Activated T-cell treated with anti-CD3 and anti-CD28 coated beads for 48 hours (primary cell): Measurements from ENCODE around the gene LNX1.
"Not testable (repeated sequence)": the region's sequence is repeated elsewhere in the genome, so short reads cannot be mapped to it uniquely, and the experiment has no call there.

Experiments
- DNase-seq: peaks from one replicate; pipeline ENCODE4 v3.0.0-alpha.2; 2020; ENCODE audit warnings: low read depth

The LNX1 gene

DNA sequence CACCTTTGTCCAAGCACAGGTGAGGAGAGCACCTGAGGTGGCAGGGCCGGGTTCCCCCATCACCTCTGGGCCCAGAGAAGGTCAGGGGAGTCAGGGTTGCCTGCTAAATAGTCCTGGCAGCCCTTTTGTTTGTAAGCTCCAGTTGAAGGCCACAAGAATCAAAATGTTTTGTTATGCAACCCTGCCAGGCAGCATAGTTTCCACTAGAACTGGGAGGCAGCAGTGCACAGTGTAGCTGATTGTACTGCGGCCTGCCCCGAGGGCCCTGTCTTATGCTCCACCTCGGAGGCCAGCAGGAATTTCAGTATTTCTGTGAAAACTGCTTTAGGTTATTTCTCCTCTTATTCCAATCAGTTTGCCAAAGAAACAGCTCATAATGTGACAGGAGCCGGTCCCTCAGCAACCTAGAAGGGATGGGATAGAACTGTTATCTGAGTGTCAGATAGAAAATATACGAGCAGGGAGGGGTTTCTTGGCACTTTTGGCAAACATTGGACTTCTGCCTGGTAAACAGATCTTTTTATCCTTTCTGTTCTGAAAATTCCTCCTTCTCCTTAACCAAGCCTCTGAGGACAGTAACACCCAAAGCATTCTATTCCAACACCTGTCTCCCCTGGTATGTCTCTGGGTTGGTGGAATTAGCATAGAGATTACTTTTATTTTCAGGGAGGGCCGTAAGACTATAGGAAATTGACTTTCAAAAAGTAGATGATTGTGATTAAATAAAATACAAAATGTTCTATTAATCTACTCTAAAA lies 93.6 kb downstream of the LNX1 start:
- DNase-seq = no peak

DNA sequence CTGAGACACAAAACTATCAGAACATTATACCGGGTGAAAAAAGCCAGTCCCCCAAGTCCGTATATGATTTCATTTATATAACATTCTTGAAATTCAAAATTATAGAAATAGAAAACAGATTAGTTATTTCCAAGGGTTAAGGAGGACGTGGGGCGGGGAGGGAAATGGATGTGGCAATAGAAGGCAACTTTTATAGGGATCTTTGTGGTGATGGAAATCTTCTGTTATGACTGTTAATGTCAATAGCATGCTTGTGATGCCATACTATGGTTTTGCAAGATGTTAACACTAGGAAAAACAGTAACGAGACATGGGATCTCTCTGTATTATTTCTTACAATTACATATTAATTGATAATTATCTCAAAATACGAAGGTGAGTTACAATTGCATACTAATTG lies 96.4 kb downstream of the LNX1 start:
- no peak for DNase-seq

DNA sequence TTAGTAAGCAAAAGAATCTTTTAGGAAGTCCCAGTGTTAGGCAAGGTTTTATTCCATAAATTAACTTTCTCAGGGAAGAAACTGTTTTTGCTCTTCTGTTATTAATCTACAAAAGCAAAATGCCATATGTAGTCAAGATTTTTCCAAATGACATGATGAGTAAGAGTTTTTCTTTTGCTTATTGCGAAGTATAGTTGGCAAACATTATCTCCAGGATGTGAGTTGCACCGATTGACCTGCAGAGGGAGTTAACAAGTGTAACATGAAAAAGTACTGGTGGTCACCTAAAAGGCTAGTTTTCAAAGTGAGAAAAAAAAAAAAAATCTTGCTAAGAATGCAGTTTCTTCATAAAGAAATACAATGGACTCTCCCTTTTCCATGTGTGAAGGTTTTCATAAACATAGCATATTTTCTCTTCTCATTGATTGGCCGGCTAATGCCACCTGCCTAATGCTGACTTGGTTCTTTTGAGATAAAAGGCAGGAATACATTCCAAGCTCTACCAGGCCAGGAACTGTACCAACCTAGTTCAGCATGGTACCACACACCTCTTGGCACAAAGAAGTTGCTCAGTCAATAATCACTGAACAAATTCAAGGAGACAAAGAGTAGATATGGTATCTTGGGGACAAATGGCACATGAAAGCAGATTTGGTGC lies 100.2 kb downstream of the LNX1 start:
- DNase-seq = no peak

DNA sequence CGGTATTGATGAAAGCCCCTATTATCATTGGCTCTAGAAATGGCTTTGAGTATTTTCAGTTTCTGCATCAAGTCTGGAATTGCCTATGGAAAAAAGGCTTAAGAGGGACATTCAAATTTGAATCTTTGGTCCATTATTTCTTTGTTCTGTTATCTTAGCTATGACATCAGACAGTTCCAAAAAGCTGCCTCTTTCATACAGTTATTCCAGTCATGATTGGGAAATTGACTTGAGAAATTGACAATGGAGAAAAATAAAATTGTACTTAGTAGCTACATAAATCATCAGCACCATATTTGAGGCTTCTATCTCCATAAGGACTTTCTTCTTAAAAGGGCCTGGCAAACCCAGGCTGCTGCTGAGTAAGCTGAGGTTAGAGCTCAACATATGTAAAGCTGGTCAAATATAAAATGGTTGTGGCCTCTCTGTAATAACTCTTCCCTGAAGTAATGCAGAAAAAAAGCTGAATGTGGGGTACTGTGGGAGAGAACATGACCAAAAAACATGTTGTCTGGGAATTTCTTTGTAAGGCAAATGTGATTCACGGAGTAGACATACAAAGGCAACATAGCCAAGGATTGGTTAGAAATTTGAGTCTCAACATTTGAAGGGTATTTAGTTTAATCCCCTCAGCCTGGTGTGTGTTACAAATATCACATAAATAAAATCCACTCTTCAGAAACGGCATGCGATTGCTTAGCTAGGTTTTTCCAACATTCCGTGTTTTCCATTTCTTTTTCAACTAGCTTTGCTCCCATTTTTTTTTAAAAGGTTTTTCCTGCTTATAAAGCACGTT lies 100.9 kb downstream of the LNX1 start:
- DNase-seq = no peak

DNA sequence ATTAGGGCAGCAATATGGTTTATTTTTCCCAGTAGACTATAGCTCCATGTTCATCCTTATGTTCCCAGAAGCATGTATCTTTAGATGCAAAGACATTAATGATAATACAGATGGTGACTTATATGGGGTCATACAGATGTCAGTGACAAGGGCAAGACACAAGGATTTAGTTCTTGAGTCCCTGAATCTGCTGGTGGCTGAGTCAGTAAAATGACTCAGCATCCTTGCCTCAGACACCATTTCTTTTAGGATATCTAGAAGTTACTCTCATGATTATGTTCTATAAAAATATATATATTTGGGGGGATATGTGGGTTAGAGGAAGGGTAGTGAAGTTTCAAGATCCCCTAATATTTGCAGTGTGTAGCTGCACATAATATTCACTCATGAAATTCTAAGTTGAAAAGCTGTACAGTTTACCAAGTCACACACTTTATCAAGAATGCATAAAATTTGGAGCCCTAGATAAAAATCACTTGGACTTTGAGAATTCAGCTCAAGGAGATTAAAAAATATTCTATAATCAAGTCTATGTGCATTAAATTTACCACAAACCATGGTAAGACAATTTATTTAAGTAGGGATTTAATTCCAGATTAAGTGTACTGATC lies 101.9 kb downstream of the LNX1 start:
- no peak for DNase-seq

DNA sequence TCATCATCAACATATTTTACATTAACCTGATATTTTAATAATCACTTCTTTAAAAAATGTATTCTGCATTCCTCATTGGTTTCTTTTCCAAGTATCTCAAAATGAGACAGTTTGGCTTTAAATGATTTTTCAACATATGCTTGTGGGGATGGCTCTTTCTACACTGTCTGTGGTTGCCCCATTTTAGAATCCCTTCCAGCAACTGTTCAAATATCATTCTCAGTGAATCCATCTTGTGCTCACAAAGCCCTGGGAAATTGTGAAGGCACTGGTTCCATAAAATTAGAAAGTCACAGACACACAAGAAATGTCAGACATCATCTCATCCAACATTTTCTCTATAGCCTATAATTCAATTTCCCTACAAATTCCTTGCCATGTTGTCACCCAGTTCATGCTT lies 103.5 kb downstream of the LNX1 start:
- no peak for DNase-seq

DNA sequence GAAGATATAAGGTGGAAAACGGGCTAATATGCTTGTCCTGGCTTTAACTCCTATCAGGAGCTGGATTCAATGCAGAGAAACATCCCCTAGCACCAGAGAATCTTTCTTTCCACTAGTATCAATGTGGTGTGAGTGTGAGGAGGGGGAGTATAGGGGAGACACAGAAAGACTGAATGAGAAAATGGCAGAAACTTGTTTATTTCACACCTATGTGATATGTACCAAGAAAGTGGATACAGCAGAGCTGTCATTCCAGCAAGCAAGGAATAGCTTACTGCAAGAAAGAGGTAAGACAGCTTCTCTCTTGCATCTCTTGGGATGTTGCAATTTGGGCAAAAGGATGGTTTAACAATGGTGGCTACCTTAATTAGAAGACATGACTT lies 105.6 kb downstream of the LNX1 start:
- no peak for DNase-seq

DNA sequence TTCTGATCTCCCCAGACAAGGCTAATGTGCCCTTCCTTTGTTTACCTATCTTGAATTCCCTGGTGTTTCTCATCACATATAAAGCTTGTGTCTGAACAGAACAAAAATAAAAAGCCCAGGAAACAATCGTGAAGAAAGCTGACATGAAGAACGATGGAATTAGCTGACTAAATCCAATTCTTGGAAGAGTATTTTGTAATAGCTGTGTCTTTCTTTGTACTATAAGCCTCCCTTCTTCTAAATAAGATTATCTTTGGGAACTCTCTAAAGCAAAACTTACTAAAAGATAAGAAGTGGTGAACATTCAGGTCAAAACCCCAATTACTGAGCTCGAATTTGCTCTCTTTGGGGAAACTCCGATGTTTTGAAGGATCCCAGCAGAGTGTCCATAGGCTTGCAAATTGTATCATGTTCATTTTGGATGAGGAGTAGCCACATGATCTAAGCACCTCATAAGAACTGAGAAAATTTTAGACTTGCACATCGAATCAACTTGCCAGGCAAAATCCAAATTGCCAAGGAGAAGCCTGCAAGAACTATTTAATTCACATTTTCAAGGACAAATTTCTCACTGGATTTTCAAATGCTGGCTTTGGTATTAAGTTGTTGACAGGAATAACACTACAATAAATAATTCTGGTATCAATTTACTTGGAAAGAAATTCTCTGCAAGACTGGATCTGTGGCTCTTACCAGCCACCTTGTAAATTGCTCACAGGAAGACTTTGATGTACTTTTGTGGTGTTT lies 106.2 kb downstream of the LNX1 start:
- no peak for DNase-seq

DNA sequence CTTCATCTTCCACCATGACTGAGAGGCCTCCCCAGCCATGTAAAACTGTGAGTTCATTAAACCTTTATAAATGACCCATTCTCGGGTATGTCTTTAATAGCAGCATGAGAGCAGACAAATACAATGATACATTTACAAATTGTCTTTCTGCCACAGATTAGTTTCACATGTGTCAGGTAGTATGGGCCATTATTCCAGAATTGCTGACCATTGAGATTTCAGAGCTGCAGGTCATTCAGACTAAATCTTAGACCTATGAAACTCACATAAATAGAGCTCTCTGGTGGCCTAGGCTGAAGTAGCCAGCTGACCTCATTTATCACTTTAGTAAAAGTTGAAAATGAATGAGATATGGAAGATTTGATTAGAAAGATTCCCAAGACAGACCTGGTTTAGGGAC lies 108.0 kb downstream of the LNX1 start:
- DNase-seq = no peak

DNA sequence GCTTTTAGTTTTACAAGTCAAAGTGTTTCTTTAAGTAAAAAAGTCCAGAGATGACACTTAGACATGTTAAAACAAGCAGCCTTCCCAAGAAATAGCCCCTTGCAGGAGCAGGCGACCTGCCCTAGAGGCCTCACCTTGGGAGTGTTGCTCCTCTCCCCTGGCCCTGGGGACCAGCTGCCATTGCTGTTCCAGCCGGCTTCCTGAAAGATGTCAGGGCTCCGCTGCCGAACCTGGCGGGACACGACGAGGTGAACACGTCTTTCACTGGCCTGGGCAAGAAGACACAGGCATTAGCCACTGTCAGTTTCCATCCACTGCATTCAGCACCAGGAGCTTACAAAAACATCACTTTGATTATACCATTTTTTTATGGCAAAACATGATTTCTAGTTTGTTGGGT lies 109.7 kb downstream of the LNX1 start:
- DNase-seq = no peak

DNA sequence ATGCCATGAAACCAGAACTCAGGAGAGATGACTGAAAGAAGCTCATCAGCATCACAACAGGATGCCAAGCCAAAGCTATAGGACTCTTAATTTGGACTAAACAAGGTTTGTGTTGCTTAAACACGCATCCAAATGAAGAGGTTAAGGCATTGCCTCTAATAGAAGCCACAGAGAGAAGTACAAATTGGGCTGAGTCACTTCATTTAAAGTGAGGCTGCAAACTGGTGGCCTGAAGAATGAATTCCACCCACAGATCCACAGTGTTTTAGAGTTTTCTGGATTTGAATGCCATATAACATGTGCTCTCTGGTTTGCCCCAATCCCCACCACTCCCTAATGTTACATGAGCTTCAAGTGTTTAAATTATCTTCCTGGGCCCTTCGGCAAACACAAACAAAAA lies 110.4 kb downstream of the LNX1 start:
- DNase-seq = no peak

DNA sequence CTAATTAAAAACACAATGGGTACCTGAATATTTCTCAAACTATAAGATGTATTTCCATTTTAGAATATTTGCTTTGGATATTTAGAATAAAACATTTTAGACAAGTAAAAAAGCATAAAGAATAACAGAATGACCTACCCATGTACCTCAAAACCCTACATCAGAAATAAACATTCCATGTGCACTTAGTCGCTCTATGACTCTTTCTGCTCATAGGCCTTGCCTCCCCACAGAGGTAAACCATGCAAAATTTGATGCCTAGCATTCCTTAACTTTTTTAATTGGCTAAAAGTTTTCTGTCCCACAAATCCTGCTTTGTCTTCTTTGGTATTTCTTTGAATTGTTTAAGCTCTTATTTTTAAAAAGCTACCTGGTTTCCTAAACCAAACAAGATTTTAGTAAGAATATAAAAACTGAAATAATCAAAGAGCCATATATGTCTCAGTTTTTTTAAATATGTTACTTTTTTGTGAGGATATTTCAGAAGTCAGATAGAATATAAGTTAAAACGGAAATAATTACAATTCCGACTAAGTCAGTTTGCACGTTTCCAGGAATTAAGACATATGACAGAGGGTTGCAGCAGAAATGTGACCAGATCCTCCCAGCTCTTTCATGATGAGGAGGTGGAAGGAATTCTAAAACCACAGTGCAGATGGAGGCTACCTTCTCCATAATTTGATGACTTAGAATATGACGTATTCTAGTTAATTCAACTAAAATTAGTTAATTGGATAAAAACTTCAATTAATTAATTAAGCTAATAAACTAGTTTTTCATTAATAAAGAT lies 111.4 kb downstream of the LNX1 start:
- no peak for DNase-seq

DNA sequence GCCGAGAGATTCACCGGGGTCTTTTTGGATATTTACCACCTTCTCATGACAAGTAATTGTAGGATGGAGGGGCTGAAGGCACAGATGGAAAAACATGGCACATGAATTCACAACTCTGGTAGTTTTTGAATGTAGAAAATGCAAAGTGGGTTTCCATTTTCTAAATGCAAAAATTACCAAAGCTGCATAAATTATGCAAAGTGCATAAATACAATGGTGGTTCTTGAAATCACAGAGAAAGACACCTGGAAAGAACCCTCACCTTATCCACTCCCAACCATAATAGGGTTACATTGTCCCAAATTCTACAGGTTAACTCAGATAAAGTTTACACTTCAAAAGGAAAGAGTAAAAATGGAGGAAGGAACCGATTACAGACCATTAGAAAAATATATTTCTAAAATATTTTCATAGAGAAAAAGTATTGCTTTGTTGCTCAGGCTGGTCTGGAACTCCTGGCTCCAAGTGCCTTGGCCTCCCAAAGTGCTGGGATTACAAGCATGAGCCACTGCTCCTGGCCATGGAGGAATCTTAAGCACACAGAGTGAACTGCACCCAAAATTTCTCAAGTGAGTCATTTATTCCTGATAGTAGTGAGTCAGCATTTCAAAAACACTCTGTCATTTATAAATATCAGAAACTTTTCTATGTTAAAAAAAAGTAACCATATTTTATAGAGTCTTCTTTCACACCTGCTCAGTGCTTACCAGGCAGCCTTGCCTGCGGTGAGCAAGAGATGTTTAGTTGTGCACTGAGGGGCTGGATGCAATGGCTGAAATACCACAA lies 112.4 kb downstream of the LNX1 start:
- DNase-seq = no peak

DNA sequence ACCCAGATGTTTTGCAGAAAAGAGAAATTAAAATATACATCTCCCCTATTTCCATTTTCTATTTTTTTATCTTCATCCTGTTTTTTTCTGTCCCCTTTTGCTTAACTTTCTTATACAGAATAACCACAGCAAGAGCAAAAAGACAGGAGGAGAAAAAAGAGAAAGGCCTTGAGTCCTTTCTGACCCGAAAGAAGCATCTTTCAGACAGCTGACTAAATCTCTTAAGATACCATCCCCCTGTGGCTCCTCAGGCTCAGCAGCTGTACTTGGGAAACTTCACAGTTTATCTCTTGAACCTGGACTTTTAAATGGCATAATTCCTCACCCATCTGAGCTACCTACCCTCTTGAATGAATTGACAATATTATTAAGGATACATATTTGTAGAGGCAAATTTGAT lies 113.7 kb downstream of the LNX1 start:
- no peak for DNase-seq

DNA sequence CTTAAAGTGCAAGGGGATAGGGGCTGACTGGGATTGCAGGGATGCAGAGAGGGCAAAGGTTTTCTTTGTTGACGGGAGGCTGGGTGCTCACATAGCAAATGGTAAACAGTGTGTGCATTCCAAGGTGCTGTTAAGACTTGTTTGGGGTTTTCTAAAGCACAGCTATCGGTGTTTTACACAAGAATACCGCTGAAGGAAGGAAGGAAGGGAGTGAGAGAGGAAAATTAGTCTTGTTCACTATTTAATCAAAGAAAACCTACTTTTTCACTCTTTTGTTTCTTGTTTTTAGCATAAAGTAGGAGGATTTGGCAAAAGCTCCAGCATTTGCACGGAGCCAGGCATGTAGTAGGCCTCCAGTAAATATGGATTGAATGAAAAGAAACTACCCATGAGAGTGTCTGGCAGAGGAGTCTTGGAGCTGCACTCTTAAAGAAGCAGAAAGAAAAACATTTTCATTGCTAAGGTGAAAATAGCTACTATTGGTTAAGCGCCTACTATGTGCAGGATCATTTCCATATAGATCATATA lies 114.2 kb downstream of the LNX1 start:
- no peak for DNase-seq

DNA sequence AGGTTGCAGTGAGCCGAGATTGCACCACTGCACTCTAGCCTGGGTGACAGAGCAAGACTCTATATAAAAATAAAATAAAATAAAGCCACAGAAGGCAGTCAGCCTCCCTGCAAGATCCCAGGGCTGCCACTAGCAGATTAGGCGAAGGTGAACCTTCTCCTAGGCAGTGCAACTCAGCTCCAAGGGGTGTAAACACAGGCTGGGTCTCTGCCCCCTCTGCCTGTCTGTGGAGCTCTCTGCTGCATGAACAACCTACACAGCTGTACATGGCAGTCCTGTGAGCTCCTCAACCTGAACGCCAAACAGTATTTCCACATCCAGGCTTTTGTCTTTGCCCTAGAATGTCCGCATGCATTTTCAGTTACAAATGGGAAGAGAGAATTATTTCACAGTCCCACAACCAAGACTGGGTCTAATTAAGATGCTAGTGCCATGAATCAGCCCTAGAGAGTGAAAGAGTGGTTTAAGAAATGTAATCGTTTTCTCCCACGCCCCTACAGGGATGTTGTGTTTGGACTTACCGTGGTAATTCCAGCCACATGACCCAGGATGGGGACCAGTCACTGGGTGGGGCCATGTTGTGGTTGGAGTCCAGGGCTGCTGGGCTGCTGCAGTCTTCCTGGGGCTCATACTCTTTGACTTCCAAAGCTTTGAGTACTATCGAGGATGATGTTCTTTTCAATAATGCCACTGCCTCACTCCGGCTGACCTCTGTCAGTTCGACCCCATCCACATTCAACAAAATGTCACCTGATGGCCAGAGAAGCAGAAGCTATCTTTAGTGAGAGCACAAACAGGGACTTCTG lies 114.9 kb downstream of the LNX1 start:
- no peak for DNase-seq

DNA sequence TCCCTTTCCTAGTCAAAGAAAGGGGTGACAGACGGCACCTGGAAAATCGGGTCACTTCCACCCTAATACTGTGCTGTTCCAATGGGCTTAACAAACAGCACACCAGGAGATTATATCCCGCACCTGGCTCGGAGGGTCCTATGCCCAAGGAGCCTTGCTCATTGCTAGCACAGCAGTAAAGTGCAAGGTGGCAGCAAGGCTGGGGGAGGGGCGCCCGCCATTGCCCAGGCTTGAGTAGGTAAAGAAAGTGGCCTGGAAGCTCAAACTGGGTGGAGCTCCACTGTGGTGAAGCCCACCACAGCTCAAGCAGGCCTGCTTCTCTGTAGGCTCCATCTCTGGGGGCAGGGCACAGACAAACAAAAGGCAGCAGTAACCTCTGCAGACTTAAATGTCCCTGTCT lies 124.7 kb downstream of the LNX1 start:
- not testable (repeated sequence) for DNase-seq

DNA sequence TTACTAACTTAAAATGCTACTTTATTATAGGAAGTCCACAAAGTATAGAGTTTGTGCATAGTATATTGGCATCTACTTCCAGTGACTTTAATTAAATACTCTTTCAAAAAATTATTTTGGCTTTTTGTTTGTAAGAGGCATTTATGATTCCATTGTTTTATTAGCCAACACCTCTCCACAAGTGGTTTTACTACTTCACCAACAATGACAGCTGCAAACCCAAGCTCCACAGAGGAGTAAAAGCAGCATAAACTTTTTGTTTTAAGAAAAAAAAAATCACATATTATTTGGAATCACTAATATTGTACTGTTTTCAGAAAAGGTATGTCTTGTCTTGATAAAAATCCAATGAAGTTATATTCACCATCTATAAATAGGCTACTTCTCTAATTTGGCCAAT lies 125.4 kb downstream of the LNX1 start:
- DNase-seq = no peak

DNA sequence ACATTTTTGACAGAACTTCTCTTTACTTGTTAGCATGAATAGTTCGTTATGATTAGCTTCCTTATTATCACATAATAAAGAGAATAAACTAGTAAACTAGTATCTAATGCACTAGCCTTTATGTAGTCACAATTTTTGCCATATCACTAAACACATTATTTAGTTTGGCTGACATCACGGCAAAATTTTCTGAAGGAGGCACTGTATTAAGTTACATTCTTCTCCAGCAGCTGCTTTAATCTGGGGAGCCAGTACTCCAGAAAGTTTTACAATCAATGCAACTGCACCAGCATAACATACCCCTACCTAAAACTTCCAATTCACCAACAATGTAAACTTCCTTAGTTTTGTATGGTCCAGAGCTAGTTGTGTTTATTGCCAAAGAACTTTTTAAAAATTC lies 126.0 kb downstream of the LNX1 start:
- no peak for DNase-seq
